NOMO-1 (cell line): ENCODE results near the gene ZNF827.

Source experiments
- DNase-seq, 2 experiments: peaks; one replicate each; lab custom pipeline; 2025; ENCODE audit not compliant: unreplicated experiment in 2 of 2; lab: John Stamatoyannopoulos, UW

Gene ZNF827

GRCh38 chr4:145938618-145939440 lies at the start of gene ZNF827:
Gene ZNF827, minus strand, starts transcription at chr4:145938823. Its CDS starts 416 bp downstream, at chr4:145938407.
- peak; percentile 29 to 43 for DNase-seq

GRCh38 chr4:145984563-145984962 lies 45.9 kb upstream of the ZNF827 start:
- no peak for DNase-seq

- no peak for DNase-seq
These were observed 44.2 kb upstream of the ZNF827 start for GRCh38 chr4:145982791-145983190.

- DNase-seq = no peak
These were observed 40.5 kb upstream of the ZNF827 start for GRCh38 chr4:145979160-145979559.

GRCh38 chr4:145976680-145977079 lies 38.1 kb upstream of the ZNF827 start:
- DNase-seq = no peak

- DNase-seq = no peak
These were observed 21.4 kb upstream of the ZNF827 start for GRCh38 chr4:145960012-145960411.

GRCh38 chr4:145957302-145957701 lies 18.7 kb upstream of the ZNF827 start:
- DNase-seq = peak; percentile 9 to 55

- peak; percentile 4 to 19 for DNase-seq
These were observed 17.8 kb upstream of the ZNF827 start for GRCh38 chr4:145956288-145956890.

- DNase-seq = no peak
These were observed 16.3 kb upstream of the ZNF827 start for GRCh38 chr4:145954924-145955339.

GRCh38 chr4:145951931-145952330 lies 13.3 kb upstream of the ZNF827 start:
- DNase-seq = no peak

GRCh38 chr4:145945431-145946155 lies 7.0 kb upstream of the ZNF827 start:
- DNase-seq = no peak

GRCh38 chr4:145944886-145945285 lies 6.3 kb upstream of the ZNF827 start:
- no peak for DNase-seq

- DNase-seq = no peak
These were observed 1.2 kb upstream of the ZNF827 start for GRCh38 chr4:145939856-145940255.

- DNase-seq = no peak
These were observed 773 bp upstream of the ZNF827 start for GRCh38 chr4:145939441-145939750.

GRCh38 chr4:145937971-145938611 lies 532 bp downstream of the ZNF827 start:
- peak in 1 of 2 experiments; percentile 5 for DNase-seq

GRCh38 chr4:145936997-145937901 lies 1.4 kb downstream of the ZNF827 start:
- peak in 1 of 2 experiments; percentile 6 for DNase-seq

GRCh38 chr4:145936142-145936996 lies 2.3 kb downstream of the ZNF827 start:
- DNase-seq = peak; percentile 5 to 23

- no peak for DNase-seq
These were observed 3.1 kb downstream of the ZNF827 start for GRCh38 chr4:145935253-145936141.
